IMR-90 (cell line): ENCODE data around the gene PLCB4. TPM values are rescaled to one million over a fixed set of nuclear protein-coding genes. Genes with fewer than 3 reads are reported as not detected.

ENCODE experiments used
- ATAC-seq: fragments of 200-7000 bp; cut with Tn5 transposase; 2 replicates; pipeline ENCODE4 v1.9.1; 2020; ENCODE audit warnings: low read depth, mild to moderate bottlenecking, moderate library complexity
- BruUV-seq: library from RNA; stranded (reverse); fragments of 400-500 nt; replicated peaks from 2 replicates; lab custom pipeline; 2021; lab: Mats Ljungman, UMichigan
- CTCF ChIA-PET: fragments of 300-600 bp; formaldehyde crosslinking; extraction: SDS; loops from one replicate; lab custom pipeline; 2021; ENCODE audit warnings: antibody characterized with exemption; lab: Yijun Ruan, JAX
- POLR2A ChIA-PET: fragments of 300-600 bp; sonication (Branson Sonifier 250); formaldehyde crosslinking; loops from one replicate; lab custom pipeline; 2022; ENCODE audit warnings: antibody characterized with exemption; ENCODE audit not compliant: unreplicated experiment; lab: Charles Lee
- DNase-seq: peaks from one replicate; pipeline ENCODE4 v3.0.0; 2013
- H2AFZ ChIP-seq: replicated peaks from 2 replicates; pipeline ENCODE3; 2013; ENCODE audit warnings: low read length, mild to moderate bottlenecking; ENCODE audit not compliant: poor library complexity
- H2AK5ac ChIP-seq: 2 replicates; pipeline ENCODE4 v1.6.1; 2013; ENCODE audit warnings: low read depth, low read length, inconsistent platforms
- H2AK9ac ChIP-seq: replicated peaks from 2 replicates; pipeline ENCODE3; 2013; ENCODE audit warnings: mild to moderate bottlenecking, low read depth, low read length, moderate library complexity; ENCODE audit not compliant: poor library complexity
- H2BK120ac ChIP-seq: 2 replicates; pipeline ENCODE4 v1.6.1; 2013; ENCODE audit warnings: low read depth, low read length, inconsistent platforms
- H2BK15ac ChIP-seq: 3 replicates; pipeline ENCODE4 v1.6.1; 2013; ENCODE audit warnings: low read depth, low read length, inconsistent platforms
- H2BK20ac ChIP-seq: 2 replicates; pipeline ENCODE4 v1.6.1; 2013; ENCODE audit warnings: low read depth, mild to moderate bottlenecking, inconsistent platforms, low read length, moderate library complexity
- H2BK5ac ChIP-seq: 2 replicates; pipeline ENCODE4 v1.6.1; 2013; ENCODE audit warnings: mild to moderate bottlenecking, low read depth, low read length, inconsistent platforms; ENCODE audit not compliant: poor library complexity, severe bottlenecking
- H3K14ac ChIP-seq: replicated peaks from 2 replicates; pipeline ENCODE4 v1.6.1; 2013; ENCODE audit warnings: low read depth, low read length, inconsistent platforms
- H3K18ac ChIP-seq: 2 replicates; pipeline ENCODE4 v1.6.1; 2013; ENCODE audit warnings: low read depth, low read length, control low read depth
- H3K23ac ChIP-seq: 2 replicates; pipeline ENCODE4 v1.6.1; 2013; ENCODE audit warnings: low read depth, low read length, inconsistent platforms
- H3K27ac ChIP-seq: 2 replicates; pipeline ENCODE4 v1.5.1; 2013; ENCODE audit warnings: mild to moderate bottlenecking, control low read depth, low read length; ENCODE audit not compliant: insufficient read depth
- H3K27me3 ChIP-seq: 2 replicates; pipeline ENCODE4 v1.6.1; 2013; ENCODE audit warnings: low read length; ENCODE audit not compliant: control insufficient read depth, insufficient read depth
- H3K36me3 ChIP-seq: 2 replicates; pipeline ENCODE4 v1.6.1; 2013; ENCODE audit warnings: low read length, mixed read lengths; ENCODE audit not compliant: control insufficient read depth, insufficient read depth
- H3K4ac ChIP-seq: 2 replicates; pipeline ENCODE4 v1.6.1; 2013; ENCODE audit warnings: low read depth, low read length, inconsistent platforms
- H3K4me1 ChIP-seq: 2 replicates; pipeline ENCODE4 v1.6.1; 2013; ENCODE audit warnings: low read length, mixed read lengths; ENCODE audit not compliant: control insufficient read depth, insufficient read depth
- H3K4me2 ChIP-seq: 2 replicates; pipeline ENCODE4 v1.6.1; 2013; ENCODE audit warnings: low read depth, mild to moderate bottlenecking, control low read depth, low read length, moderate library complexity
- H3K4me3 ChIP-seq: 2 replicates; pipeline ENCODE4 v1.5.1; 2013; ENCODE audit warnings: low read depth, mild to moderate bottlenecking, control low read depth, low read length, moderate library complexity; ENCODE audit not compliant: insufficient read depth
- H3K56ac ChIP-seq: 2 replicates; pipeline ENCODE4 v1.6.1; 2013; ENCODE audit warnings: low read length, inconsistent platforms; ENCODE audit not compliant: insufficient read depth; ENCODE audit errors: extremely low read depth
- H3K79me1 ChIP-seq, 2 experiments: 2 replicates each; pipeline ENCODE4 v1.6.1; 2013; ENCODE audit warnings: low read length in 2 of 2, inconsistent platforms in 1 of 2, low read depth in 1 of 2
- H3K9ac ChIP-seq: 2 replicates; pipeline ENCODE4 v1.6.1; 2013; ENCODE audit warnings: low read depth, low read length, control low read depth
- H3K9me1 ChIP-seq: 2 replicates; pipeline ENCODE4 v1.6.1; 2013; ENCODE audit warnings: low read length, inconsistent platforms; ENCODE audit not compliant: insufficient read depth
- H3K9me3 ChIP-seq: 2 replicates; pipeline ENCODE4 v1.6.1; 2013; ENCODE audit warnings: low read length; ENCODE audit not compliant: control insufficient read depth, insufficient read depth
- H4K20me1 ChIP-seq: 2 replicates; pipeline ENCODE4 v1.6.1; 2013; ENCODE audit warnings: low read length, inconsistent platforms; ENCODE audit not compliant: insufficient read depth
- H4K5ac ChIP-seq: 2 replicates; pipeline ENCODE4 v1.6.1; 2013; ENCODE audit warnings: mild to moderate bottlenecking, low read depth, low read length, control low read depth
- H4K8ac ChIP-seq, 2 experiments: 2 replicates each; pipeline ENCODE4 v1.6.1; 2013; ENCODE audit warnings: low read depth in 2 of 2, low read length in 2 of 2, control low read depth in 1 of 2, inconsistent platforms in 1 of 2
- H4K91ac ChIP-seq: 2 replicates; pipeline ENCODE4 v1.6.1; 2013; ENCODE audit warnings: low read depth, low read length, inconsistent platforms; ENCODE audit not compliant: insufficient read depth
- BHLHE40 ChIP-seq: fragments of 150-350 bp; IDR thresholded peaks from 2 replicates; pipeline ENCODE4 v1.6.1; 2016; ENCODE audit warnings: mild to moderate bottlenecking, low read depth, low read length
- CEBPB ChIP-seq: IDR thresholded peaks from 2 replicates; pipeline ENCODE4 v1.6.1; 2012; ENCODE audit warnings: low read depth, low read length, improper control_type of control experiment
- CHD1 ChIP-seq: IDR thresholded peaks from 2 replicates; pipeline ENCODE4 v1.6.1; 2012; ENCODE audit warnings: low read depth, low read length, improper control_type of control experiment
- FOS ChIP-seq: fragments of 150-350 bp; IDR thresholded peaks from 2 replicates; pipeline ENCODE4 v1.6.1; 2016; ENCODE audit warnings: low read depth, low read length
- MAFK ChIP-seq: IDR thresholded peaks from 2 replicates; pipeline ENCODE4 v1.6.1; 2012; ENCODE audit warnings: low read depth, low read length, improper control_type of control experiment
- MAZ ChIP-seq: IDR thresholded peaks from 2 replicates; pipeline ENCODE4 v1.6.1; 2012; ENCODE audit warnings: low read depth, mild to moderate bottlenecking, low read length, improper control_type of control experiment, moderate library complexity, borderline replicate concordance
- MXI1 ChIP-seq: IDR thresholded peaks from 2 replicates; pipeline ENCODE4 v1.6.1; 2012; ENCODE audit warnings: low read depth, mild to moderate bottlenecking, low read length, moderate library complexity, borderline replicate concordance
- NFE2L2 ChIP-seq: fragments of 150-350 bp; IDR thresholded peaks from 2 replicates; pipeline ENCODE4 v1.6.1; 2016; ENCODE audit warnings: low read depth, mild to moderate bottlenecking, low read length
- POLR2A ChIP-seq: IDR thresholded peaks from 2 replicates; pipeline ENCODE4 v1.6.1; 2012; ENCODE audit warnings: mild to moderate bottlenecking, low read depth, low read length
- RAD21 ChIP-seq: IDR thresholded peaks from 2 replicates; pipeline ENCODE4 v1.6.1; 2012; ENCODE audit warnings: low read length, improper control_type of control experiment
- RCOR1 ChIP-seq: IDR thresholded peaks from 2 replicates; pipeline ENCODE4 v1.6.1; 2012; ENCODE audit warnings: mild to moderate bottlenecking, low read length, improper control_type of control experiment; ENCODE audit not compliant: insufficient replicate concordance
- RFX5 ChIP-seq: IDR thresholded peaks from 2 replicates; pipeline ENCODE4 v1.8.0; 2012; ENCODE audit warnings: low read depth, mild to moderate bottlenecking, low read length, moderate library complexity
- SMC3 ChIP-seq: fragments of 150-350 bp; IDR thresholded peaks from 2 replicates; pipeline ENCODE4 v1.6.1; 2016; ENCODE audit warnings: low read depth, mild to moderate bottlenecking, antibody characterized with exemption, low read length, moderate library complexity
- WGBS, 2 experiments: methylation state at CpG; one replicate each; pipeline versions ENCODE4 v1.1.5 to v1.1.7; 2013; ENCODE audit warnings: missing lambda C conversion rate in 2 of 2; ENCODE audit not compliant: insufficient read length in 1 of 2; ENCODE audit errors: extremely low coverage in 2 of 2; 5-methylcytosine and 5-hydroxymethylcytosine counted together
- dilution Hi-C: fragments of 300-500 bp; cut with HindIII; formaldehyde crosslinking; loops from one replicate; pipeline ENCODE4 v1.14.3; 2018; ENCODE audit warnings: low sequenced_read_pairs; ENCODE audit not compliant: unreplicated experiment
- in situ Hi-C: fragments of 300-500 bp; cut with MboI; formaldehyde crosslinking; loops from 3 replicates; pipeline ENCODE4 v1.14.3; 2019; ENCODE audit warnings: low sequenced_read_pairs, inconsistent platforms, mixed read lengths
- intact Hi-C: fragments of 100-400 bp; cut with micrococcal nuclease; formaldehyde crosslinking; loops from 2 replicates; pipeline ENCODE4 v1.10.0; 2022
- polyA plus RNA-seq, 3 experiments: library from polyadenylated mRNA; depleted of rRNA; stranded (reverse); fragments of >200 nt; gene quantifications; 2 replicates each; pipeline ENCODE4 v1.2.3, GENCODE V29; 2012; ENCODE audit warnings: low replicate concordance in 1 of 3
- total RNA-seq: library from RNA; depleted of rRNA; stranded (reverse); fragments of >200 nt; gene quantifications from 2 replicates; pipeline ENCODE4 v1.2.3, GENCODE V29; 2012
- TF ChIP-seq, protein P1 (sequence below): fragments of 150-350 bp; IDR thresholded peaks from 2 replicates; pipeline ENCODE4 v1.6.1; 2017; ENCODE audit warnings: mild to moderate bottlenecking, antibody characterized with exemption, low read length, low read depth
- TF ChIP-seq, protein P2 (sequence below): conservative IDR thresholded peaks from 2 replicates; pipeline ENCODE4 v1.5.1; 2012; ENCODE audit warnings: mild to moderate bottlenecking, low read depth, low read length, improper control_type of control experiment
- TF ChIP-seq, protein P3 (sequence below): fragments of 150-350 bp; IDR thresholded peaks from 2 replicates; pipeline ENCODE4 v1.6.1; 2016; ENCODE audit warnings: low read depth, mild to moderate bottlenecking, low read length, moderate library complexity, borderline replicate concordance

PLCB4 gene
- total and polyA plus RNA-seq, 2 of the 4 experiments (the other 2 are of a cell fraction) = 12.5 to 24.0 TPM

DNA sequence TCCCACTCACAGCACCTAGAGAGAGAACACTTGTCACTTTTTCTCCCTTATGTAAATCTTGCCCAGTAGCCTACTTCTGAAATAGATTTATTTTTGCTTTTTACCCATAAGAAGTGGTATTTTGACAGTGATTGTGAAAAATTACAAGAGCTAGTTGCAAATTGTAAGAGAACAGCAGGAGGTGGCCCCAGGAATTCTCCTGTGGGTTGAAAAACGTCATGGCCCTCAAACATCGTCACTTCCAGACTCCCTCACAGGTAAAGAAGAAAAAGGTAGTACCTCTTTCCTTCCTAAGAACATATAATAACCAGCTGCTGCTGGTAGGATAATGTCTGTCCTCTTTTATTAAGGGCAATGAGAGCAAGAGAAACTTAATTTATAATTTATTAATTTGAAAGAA, 376.0 kb downstream of the PLCB4 start:
- H3K4me1 ChIP-seq = no peaks in the 10 kb centered on the region; the same call in 1 of the 2 replicates

More for the DNA sequence above, 376.0 kb downstream of the PLCB4 start:
- H2AK5ac ChIP-seq = no peak overlapping the region
- no peak for ATAC-seq
- no CpG with 5 or more reads among the region's 2 CpGs for WGBS, 2 experiments
- intact Hi-C loops = no loop called here
- H3K4me3 ChIP-seq = no peak overlapping the region
- H2BK15ac ChIP-seq = no peak overlapping the region
- no peak overlapping the region for H4K8ac ChIP-seq
- no peaks in the 10 kb centered on the region for H3K27me3 ChIP-seq
- POLR2A ChIA-PET = no interaction called here
- no peak overlapping the region for H2AK9ac ChIP-seq
- in situ Hi-C loops = no loop called here
- H2BK20ac ChIP-seq = no peak overlapping the region
- no peak overlapping the region for H2BK120ac ChIP-seq
- no peaks in the 10 kb centered on the region for H4K20me1 ChIP-seq
- H3K9me3 ChIP-seq = no peaks in the 10 kb centered on the region
- H3K56ac ChIP-seq = no peak overlapping the region
- no peak overlapping the region for H3K27ac ChIP-seq
- no peaks in the 10 kb centered on the region for H3K79me1 ChIP-seq
- H4K5ac ChIP-seq = no peak overlapping the region
- no peak for DNase-seq
- TF ChIP-seq CEBPB (no peak), FOS (no peak), CHD1 (no peak), MAFK (no peak), BHLHE40 (no peak), MXI1 (no peak), MAZ (no peak), NFE2L2 (no peak), RCOR1 (no peak), POLR2A (no peak), SMC3 (no peak), RAD21 (no peak), RFX5 (no peak)
- TF ChIP-seq, protein P1, sequence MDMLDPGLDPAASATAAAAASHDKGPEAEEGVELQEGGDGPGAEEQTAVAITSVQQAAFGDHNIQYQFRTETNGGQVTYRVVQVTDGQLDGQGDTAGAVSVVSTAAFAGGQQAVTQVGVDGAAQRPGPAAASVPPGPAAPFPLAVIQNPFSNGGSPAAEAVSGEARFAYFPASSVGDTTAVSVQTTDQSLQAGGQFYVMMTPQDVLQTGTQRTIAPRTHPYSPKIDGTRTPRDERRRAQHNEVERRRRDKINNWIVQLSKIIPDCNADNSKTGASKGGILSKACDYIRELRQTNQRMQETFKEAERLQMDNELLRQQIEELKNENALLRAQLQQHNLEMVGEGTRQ = no peak
- TF ChIP-seq, protein P2, sequence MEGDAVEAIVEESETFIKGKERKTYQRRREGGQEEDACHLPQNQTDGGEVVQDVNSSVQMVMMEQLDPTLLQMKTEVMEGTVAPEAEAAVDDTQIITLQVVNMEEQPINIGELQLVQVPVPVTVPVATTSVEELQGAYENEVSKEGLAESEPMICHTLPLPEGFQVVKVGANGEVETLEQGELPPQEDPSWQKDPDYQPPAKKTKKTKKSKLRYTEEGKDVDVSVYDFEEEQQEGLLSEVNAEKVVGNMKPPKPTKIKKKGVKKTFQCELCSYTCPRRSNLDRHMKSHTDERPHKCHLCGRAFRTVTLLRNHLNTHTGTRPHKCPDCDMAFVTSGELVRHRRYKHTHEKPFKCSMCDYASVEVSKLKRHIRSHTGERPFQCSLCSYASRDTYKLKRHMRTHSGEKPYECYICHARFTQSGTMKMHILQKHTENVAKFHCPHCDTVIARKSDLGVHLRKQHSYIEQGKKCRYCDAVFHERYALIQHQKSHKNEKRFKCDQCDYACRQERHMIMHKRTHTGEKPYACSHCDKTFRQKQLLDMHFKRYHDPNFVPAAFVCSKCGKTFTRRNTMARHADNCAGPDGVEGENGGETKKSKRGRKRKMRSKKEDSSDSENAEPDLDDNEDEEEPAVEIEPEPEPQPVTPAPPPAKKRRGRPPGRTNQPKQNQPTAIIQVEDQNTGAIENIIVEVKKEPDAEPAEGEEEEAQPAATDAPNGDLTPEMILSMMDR = no peak
- TF ChIP-seq, protein P3, sequence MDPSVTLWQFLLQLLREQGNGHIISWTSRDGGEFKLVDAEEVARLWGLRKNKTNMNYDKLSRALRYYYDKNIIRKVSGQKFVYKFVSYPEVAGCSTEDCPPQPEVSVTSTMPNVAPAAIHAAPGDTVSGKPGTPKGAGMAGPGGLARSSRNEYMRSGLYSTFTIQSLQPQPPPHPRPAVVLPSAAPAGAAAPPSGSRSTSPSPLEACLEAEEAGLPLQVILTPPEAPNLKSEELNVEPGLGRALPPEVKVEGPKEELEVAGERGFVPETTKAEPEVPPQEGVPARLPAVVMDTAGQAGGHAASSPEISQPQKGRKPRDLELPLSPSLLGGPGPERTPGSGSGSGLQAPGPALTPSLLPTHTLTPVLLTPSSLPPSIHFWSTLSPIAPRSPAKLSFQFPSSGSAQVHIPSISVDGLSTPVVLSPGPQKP = no peak
- no peak overlapping the region for H3K23ac ChIP-seq
- no peak overlapping the region for H4K91ac ChIP-seq
- H3K18ac ChIP-seq = no peak overlapping the region
- no peak overlapping the region for H3K9ac ChIP-seq
- H3K9me1 ChIP-seq = no peaks in the 10 kb centered on the region; the same call in 1 of the 2 replicates
- H3K4me2 ChIP-seq = no peak overlapping the region
- H3K4ac ChIP-seq = no peak overlapping the region
- peaks cover 18% of the 10 kb centered on the region for H3K36me3 ChIP-seq
- H3K14ac ChIP-seq = no peak overlapping the region
- no peak overlapping the region for H2BK5ac ChIP-seq
- dilution Hi-C loops = no loop called here
- no peak overlapping the region for H2AFZ ChIP-seq
- CTCF ChIA-PET = no interaction called here
- no TSS peak for BruUV-seq
